HepG2 (cell line): ENCODE data around the gene OR2H1. TPM values are rescaled to one million over a fixed set of nuclear protein-coding genes. Genes with fewer than 3 reads are reported as not detected.

Experiments
- ATAC-seq: fragments of 200-7000 bp; cut with Tn5 transposase; 3 replicates; pipeline ENCODE4 v1.9.1; 2020; ENCODE audit warnings: mild to moderate bottlenecking, moderate library complexity
- BruUV-seq: library from RNA; stranded (reverse); fragments of 400-500 nt; replicated peaks from 2 replicates; lab custom pipeline; 2021; lab: Mats Ljungman, UMichigan
- CTCF ChIA-PET: fragments of 300-600 bp; formaldehyde crosslinking; extraction: SDS; loops from one replicate; lab custom pipeline; 2021; ENCODE audit warnings: low total read pairs, inconsistent platforms, low intra/inter-chr PET ratio; lab: Yijun Ruan, JAX
- POLR2A ChIA-PET: fragments of 350-600 bp; sonication (Branson Sonifier 250); formaldehyde crosslinking; loops from one replicate; lab custom pipeline; 2020; ENCODE audit warnings: antibody characterized with exemption, inconsistent platforms; lab: Yijun Ruan, JAX
- DNase-seq: peaks from one replicate; pipeline ENCODE4 v3.0.0-alpha.2; 2015; ENCODE audit warnings: low spot score
- FAIRE-seq: peaks from 3 replicates; lab custom pipeline; 2011; peaks lifted over from hg19 to GRCh38; lab: Jason Lieb, UNC
- H2AFZ ChIP-seq: one replicate; pipeline ENCODE4 v1.6.1; 2011; ENCODE audit warnings: low read length, inconsistent platforms
- H3K27ac ChIP-seq: fragments of 300-600 bp; 3 replicates; pipeline ENCODE4 v1.8.0; 2011; ENCODE audit warnings: mixed run types, mild to moderate bottlenecking, mixed read lengths, low read length, inconsistent platforms; ENCODE audit not compliant: insufficient read depth; ENCODE audit errors: extremely low read length
- H3K27me3 ChIP-seq, 2 experiments: fragments of 200-600 bp in 1 of 2; 2 replicates in 1 of 2; 3 replicates in 1 of 2; pipeline versions ENCODE4 v1.6.0 to v1.8.0; 2011; ENCODE audit warnings: low read length in 2 of 2, mild to moderate bottlenecking in 2 of 2, moderate library complexity in 2 of 2, inconsistent platforms in 1 of 2; ENCODE audit not compliant: insufficient read depth in 2 of 2, control insufficient read depth in 1 of 2
- H3K36me3 ChIP-seq, 2 experiments: fragments of 200-600 bp in 1 of 2; replicated peaks in 1 of 2; 2 replicates in 1 of 2; 3 replicates in 1 of 2; pipeline versions ENCODE4 v1.5.1 to v1.8.0; 2011; ENCODE audit warnings: low read length in 2 of 2, inconsistent platforms in 1 of 2; ENCODE audit not compliant: insufficient read depth in 2 of 2, control insufficient read depth in 1 of 2
- H3K4me1 ChIP-seq: 2 replicates; pipeline ENCODE4 v1.5.1; 2012; ENCODE audit warnings: low read length, inconsistent platforms; ENCODE audit not compliant: insufficient read depth
- H3K4me2 ChIP-seq: 2 replicates; pipeline ENCODE4 v1.6.0; 2011; ENCODE audit warnings: low read depth, low read length, inconsistent platforms
- H3K4me3 ChIP-seq, 3 experiments: fragments of 200-600 bp in 1 of 3; sonication (generic), shearing (Covaris generic) in 1 of 3; replicated peaks in 1 of 3; 2 replicates each; pipeline ENCODE4 v1.5.1; 2011 to 2016; ENCODE audit warnings: low read length in 3 of 3, inconsistent platforms in 2 of 3, low read depth in 2 of 3, mild to moderate bottlenecking in 2 of 3, control low read depth in 1 of 3, mixed read lengths in 1 of 3; ENCODE audit not compliant: insufficient read depth in 1 of 3
- H3K79me2 ChIP-seq: one replicate; pipeline ENCODE4 v1.6.1; 2011; ENCODE audit warnings: low read length, inconsistent platforms; ENCODE audit not compliant: insufficient read depth
- H3K9ac ChIP-seq: 2 replicates; pipeline ENCODE4 v1.6.0; 2011; ENCODE audit warnings: mild to moderate bottlenecking, low read depth, low read length, inconsistent platforms; ENCODE audit not compliant: insufficient read depth
- H3K9me3 ChIP-seq: 2 replicates; pipeline ENCODE4 v1.5.1; 2012; ENCODE audit warnings: mild to moderate bottlenecking, low read length
- H4K20me1 ChIP-seq: 2 replicates; pipeline ENCODE4 v1.6.0; 2011; ENCODE audit warnings: inconsistent platforms, mild to moderate bottlenecking, low read length, moderate library complexity; ENCODE audit not compliant: insufficient read depth
- AHDC1 ChIP-seq: sonication (generic); formaldehyde crosslinking; IDR thresholded peaks from 2 replicates; pipeline ENCODE4 v1.5.1; 2020; ENCODE audit warnings: mild to moderate bottlenecking, missing genetic modification reagents, borderline replicate concordance
- BHLHE40 ChIP-seq: IDR thresholded peaks from 2 replicates; pipeline ENCODE4 v1.6.1; 2011; ENCODE audit warnings: low read length, improper control_type of control experiment
- DDIT3 ChIP-seq: sonication (generic); formaldehyde crosslinking; IDR thresholded peaks from 2 replicates; pipeline ENCODE4 v1.4.0; 2020; ENCODE audit warnings: mild to moderate bottlenecking, missing genetic modification reagents
- HIC2 ChIP-seq: sonication (generic); formaldehyde crosslinking; IDR thresholded peaks from 2 replicates; pipeline ENCODE4 v1.9.0; 2022; ENCODE audit warnings: low read depth, missing genetic modification reagents
- HMG20B ChIP-seq: conservative IDR thresholded peaks from 2 replicates; pipeline ENCODE4 v1.6.1; 2016; ENCODE audit warnings: missing genetic modification reagents, missing compliant biosample characterization
- HNRNPL ChIP-seq: fragments of 200-400 bp; formaldehyde crosslinking; IDR thresholded peaks from 2 replicates; pipeline ENCODE4 v1.6.1; 2017; ENCODE audit warnings: mild to moderate bottlenecking, low read depth, low read length
- KAT8 ChIP-seq: IDR thresholded peaks from 2 replicates; pipeline ENCODE4 v1.6.1; 2016; ENCODE audit warnings: missing genetic modification reagents, missing compliant biosample characterization
- KDM6A ChIP-seq: IDR thresholded peaks from 2 replicates; pipeline ENCODE4 v1.6.1; 2016; ENCODE audit warnings: low read depth
- LBX2 ChIP-seq: sonication (generic); formaldehyde crosslinking; IDR thresholded peaks from 2 replicates; pipeline ENCODE4 v1.5.0; 2020; ENCODE audit warnings: missing genetic modification reagents, mild to moderate bottlenecking, borderline replicate concordance
- MAF1 ChIP-seq: sonication (generic); formaldehyde crosslinking; IDR thresholded peaks from 2 replicates; pipeline ENCODE4 v1.5.0; 2020; ENCODE audit warnings: missing genetic modification reagents, borderline replicate concordance
- MXD4 ChIP-seq: IDR thresholded peaks from 2 replicates; pipeline ENCODE4 v1.6.1; 2016; ENCODE audit warnings: mild to moderate bottlenecking, missing biosample characterization, missing genetic modification reagents
- PATZ1 ChIP-seq: sonication (generic); formaldehyde crosslinking; IDR thresholded peaks from 2 replicates; pipeline ENCODE4 v1.4.0; 2020; ENCODE audit warnings: missing genetic modification reagents
- RBM39 ChIP-seq: fragments of 200-400 bp; formaldehyde crosslinking; IDR thresholded peaks from one replicate; pipeline ENCODE4 v1.6.1; 2018; ENCODE audit warnings: antibody characterized with exemption, mild to moderate bottlenecking, low read depth, low read length; ENCODE audit not compliant: poor library complexity, severe bottlenecking
- ZNF292 ChIP-seq: sonication (generic); formaldehyde crosslinking; IDR thresholded peaks from 2 replicates; pipeline ENCODE4 v1.8.1; 2022; ENCODE audit warnings: mild to moderate bottlenecking, low read depth, missing genetic modification reagents, borderline replicate concordance
- ZNF333 ChIP-seq: sonication (generic); formaldehyde crosslinking; IDR thresholded peaks from 2 replicates; pipeline ENCODE4 v1.4.0; 2020; ENCODE audit warnings: mild to moderate bottlenecking, missing genetic modification reagents, borderline replicate concordance
- ZNF501 ChIP-seq: sonication (generic); formaldehyde crosslinking; IDR thresholded peaks from 2 replicates; pipeline ENCODE4 v1.5.1; 2020; ENCODE audit warnings: mild to moderate bottlenecking, moderate library complexity, missing genetic modification reagents
- in situ Hi-C: cut with HindIII; loops from 2 replicates; pipeline ENCODE4 v1.10.0; 2017; ENCODE audit warnings: low pct_unique_long_range_greater_than_20kb; ENCODE audit not compliant: extremely low pct_ligation_motif_present
- intact Hi-C: fragments of 100-400 bp; cut with micrococcal nuclease; formaldehyde crosslinking; loops from one replicate; pipeline ENCODE4 v1.10.0; 2022; ENCODE audit not compliant: unreplicated experiment
- polyA plus RNA-seq, 8 experiments: library from polyadenylated mRNA; depleted of rRNA in 3 of 8; stranded (reverse) in 7 of 8; unstranded in 1 of 8; fragments of >200 nt; fragmentation: Illumina TruSeq in 4 of 8; extraction: Trizol in 4 of 8; gene quantifications; 2 replicates each; pipeline versions ENCODE4 v1.2.1 to v1.2.3, GENCODE V29; 2011 to 2016; ENCODE audit warnings: low read depth in 4 of 8, missing spikeins in 1 of 8, mixed read lengths in 1 of 8; ENCODE audit not compliant: insufficient read depth in 1 of 8
- total RNA-seq, 5 experiments: library from RNA; depleted of rRNA; stranded (reverse); fragments of >200 nt; fragmentation: Illumina TruSeq; extraction: Trizol; gene quantifications; 2 replicates each; pipeline ENCODE4 v1.2.3, GENCODE V29; 2016; ENCODE audit warnings: low read depth in 1 of 5

Gene OR2H1
- total and polyA plus RNA-seq, 2 of the 13 experiments (the other 11 are each of a cell fraction or from before 2014, with no cell fraction given), result 0.15 TPM; not detected in 1

GRCh38 chr6:29488874-29489273, 31.9 kb downstream of the OR2H1 start:
- no peak overlapping the region for H3K4me2 ChIP-seq
- no peaks in the 10 kb centered on the region for H3K79me2 ChIP-seq
- TF ChIP-seq PATZ1, result no peak
- TF ChIP-seq KAT8 (CRISPR knock-in tag), result no peak
- no peak for TF ChIP-seq DDIT3 (CRISPR knock-in tag)
- no peak for TF ChIP-seq ZNF292 (CRISPR knock-in tag)
- no peak for TF ChIP-seq MAF1
- TF ChIP-seq KDM6A, result no peak
- no peak for TF ChIP-seq HMG20B (CRISPR knock-in tag)
- TF ChIP-seq LBX2 (CRISPR knock-in tag), result no peak
- no peak for TF ChIP-seq HIC2
- TF ChIP-seq MXD4, result no peak
- TF ChIP-seq RBM39, result no peak
- no peak for TF ChIP-seq BHLHE40
- no peak for TF ChIP-seq ZNF333 (CRISPR knock-in tag)
- no peak for TF ChIP-seq HNRNPL
- no peak for TF ChIP-seq ZNF501
- no peak for TF ChIP-seq AHDC1 (CRISPR knock-in tag)
- TF ChIP-seq, all 625 proteins: peak for 0
- H3K4me1 ChIP-seq, result no peaks in the 10 kb centered on the region
- H2AFZ ChIP-seq, result no peak overlapping the region
- BruUV-seq, result no TSS peak
- H3K27ac ChIP-seq, result no peak overlapping the region
- H4K20me1 ChIP-seq, result no peaks in the 10 kb centered on the region
- no peak overlapping the region for H3K9ac ChIP-seq
- ChIA-PET CTCF (no interaction called here), POLR2A (no interaction called here)
- intact Hi-C loops (no loop called here), in situ Hi-C loops (no loop called here)
- FAIRE-seq, result no peak
- H3K4me3 ChIP-seq, result no peak overlapping the region
- no peak for ATAC-seq
- H3K27me3 ChIP-seq, result no peaks in the 10 kb centered on the region
- no peaks in the 10 kb centered on the region for H3K36me3 ChIP-seq
- DNase-seq, result no peak
- H3K9me3 ChIP-seq, result no peaks in the 10 kb centered on the region
